ENCODE results near the gene SMIM13. TPM values are rescaled to one million over a fixed set of nuclear protein-coding genes. Genes with fewer than 3 reads are reported as not detected.

Gene SMIM13
- total and polyA plus RNA-seq, 4 donors: 2.9 to 14.7 (median 5.7) TPM

DNA sequence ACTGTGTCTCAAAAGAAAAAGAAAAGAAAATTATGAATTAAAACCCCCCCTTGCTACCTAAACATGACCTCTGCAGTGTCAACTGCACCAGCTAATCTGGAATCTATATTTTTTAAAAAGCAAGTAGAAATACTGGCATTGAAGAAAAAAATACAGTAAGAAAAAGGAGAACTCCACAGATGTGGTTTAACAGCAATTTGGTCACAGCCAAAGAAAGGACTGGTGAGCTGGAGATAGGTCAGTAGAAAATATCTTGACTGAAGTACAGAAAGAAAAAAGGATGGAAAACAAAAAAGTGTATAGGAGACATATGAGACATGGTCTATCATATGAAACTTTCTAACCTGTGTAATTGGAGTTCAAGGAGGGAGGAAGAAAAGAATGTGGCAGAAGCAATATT is 62.0 kb downstream of the SMIM13 start:
- Histone ChIP-seq H3K4me1 (ENCODE audit: control insufficient read depth in 5 of 5, insufficient read depth in 5 of 5, low read length in 5 of 5) (no peaks in the 10 kb centered on the region), H3K27me3 (ENCODE audit: control insufficient read depth in 3 of 3, insufficient read depth in 3 of 3, low read length in 2 of 3) (no peaks in the 10 kb centered on the region), H3K4me3 (no peak overlapping the region), H3K9me3 (ENCODE audit: control insufficient read depth in 4 of 4, insufficient read depth in 3 of 4, low read length in 3 of 4) (no peaks in the 10 kb centered on the region), H3K9ac (ENCODE audit: insufficient read depth in 1 of 2, low read length in 2 of 2) (no peak overlapping the region), H3K36me3 (ENCODE audit: control insufficient read depth in 4 of 4, insufficient read depth in 4 of 4, low read length in 4 of 4) (no peaks in the 10 kb centered on the region), H3K27ac (ENCODE audit: low read depth in 1 of 2, low read length in 1 of 2) (no peak overlapping the region)
- no peak for DNase-seq
- no peak for ATAC-seq (ENCODE audit: insufficient read depth, low FRiP score)
- no peak for TF ChIP-seq CTCF (IDR thresholded peaks at IDR 0.05; ENCODE audit: control extremely low read depth, extremely low read depth)

GRCh38 chr6:11160199-11160598 is 66.6 kb downstream of the SMIM13 start:
- Histone ChIP-seq H3K9me3 (ENCODE audit: control insufficient read depth in 4 of 4, insufficient read depth in 3 of 4, low read length in 3 of 4) (no peaks in the 10 kb centered on the region), H3K27ac (ENCODE audit: low read depth in 1 of 2, low read length in 1 of 2) (no peak overlapping the region), H3K4me3 (no peak overlapping the region), H3K4me1 (ENCODE audit: control insufficient read depth in 5 of 5, insufficient read depth in 5 of 5, low read length in 5 of 5) (no peaks in the 10 kb centered on the region), H3K9ac (ENCODE audit: insufficient read depth in 1 of 2, low read length in 2 of 2) (no peak overlapping the region), H3K27me3 (ENCODE audit: control insufficient read depth in 3 of 3, insufficient read depth in 3 of 3, low read length in 2 of 3) (no peaks in the 10 kb centered on the region), H3K36me3 (ENCODE audit: control insufficient read depth in 4 of 4, insufficient read depth in 4 of 4, low read length in 4 of 4) (no peaks in the 10 kb centered on the region)
- no peak for DNase-seq
- no peak for TF ChIP-seq CTCF (IDR thresholded peaks at IDR 0.05; ENCODE audit: control extremely low read depth, extremely low read depth)
- WGBS, 2 donors: 65 to 83% methylated on average over 1 of the region's 1 CpG
- ATAC-seq (ENCODE audit: insufficient read depth, low FRiP score): no peak

DNA sequence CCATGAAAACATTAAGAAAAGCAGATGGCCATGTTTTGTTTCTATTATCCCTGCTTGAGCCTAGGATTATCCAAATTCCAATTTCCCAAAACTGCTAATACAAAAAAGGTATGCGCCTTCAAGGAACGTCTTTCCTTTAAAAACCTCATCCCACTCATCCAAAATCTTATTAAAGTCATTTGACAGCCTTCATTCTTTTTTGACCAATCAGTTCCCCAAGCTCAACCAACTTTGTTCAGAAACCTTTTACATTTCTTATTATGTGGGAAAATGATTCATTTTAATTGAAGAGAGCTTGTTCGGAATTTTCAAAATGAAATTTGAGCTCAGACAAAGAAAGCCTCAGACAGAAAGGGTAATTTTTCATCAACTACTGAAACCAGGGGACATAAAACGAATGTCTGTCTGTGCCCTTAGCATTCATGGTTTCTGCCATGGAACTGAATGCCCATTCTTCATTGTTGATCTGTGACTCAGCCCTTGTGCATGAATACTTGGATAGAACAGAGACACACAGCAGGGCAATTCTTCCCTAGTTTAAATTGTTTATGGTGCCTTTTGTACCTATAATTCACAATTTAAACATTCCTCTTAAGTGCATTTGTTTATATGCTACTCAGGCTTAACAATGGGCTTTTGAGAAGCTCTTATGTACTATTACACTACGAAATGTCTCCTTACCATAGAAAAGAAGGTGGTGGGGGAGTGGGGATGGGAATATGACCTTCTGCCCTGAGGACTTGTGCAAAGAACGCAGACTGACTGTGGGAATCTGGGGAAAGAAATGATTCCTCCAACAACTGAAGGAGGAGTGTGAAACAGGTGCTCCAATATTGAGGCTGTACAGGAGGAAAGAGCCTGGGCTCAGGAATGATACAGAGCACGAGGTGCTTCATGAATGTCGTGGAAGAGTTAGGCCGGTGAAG is 67.7 kb downstream of the SMIM13 start:
- H3K4me3 ChIP-seq: no peak overlapping the region
- ATAC-seq (ENCODE audit: insufficient read depth, low FRiP score) (no peak), DNase-seq (no peak)
- H3K27me3 ChIP-seq (ENCODE audit: control insufficient read depth in 3 of 3, insufficient read depth in 3 of 3, low read length in 2 of 3): no peaks in the 10 kb centered on the region
- H3K36me3 ChIP-seq (ENCODE audit: control insufficient read depth in 4 of 4, insufficient read depth in 4 of 4, low read length in 4 of 4): no peaks in the 10 kb centered on the region
- TF ChIP-seq CTCF (IDR thresholded peaks at IDR 0.05; ENCODE audit: control extremely low read depth, extremely low read depth): no peak
- WGBS, 2 donors: 95 to 96% methylated on average over 9 of the region's 9 CpGs
- no peaks in the 10 kb centered on the region for H3K9me3 ChIP-seq (ENCODE audit: control insufficient read depth in 4 of 4, insufficient read depth in 3 of 4, low read length in 3 of 4)
- H3K9ac ChIP-seq (ENCODE audit: insufficient read depth in 1 of 2, low read length in 2 of 2): no peak overlapping the region
- H3K27ac ChIP-seq (ENCODE audit: low read depth in 1 of 2, low read length in 1 of 2): no peak overlapping the region
- H3K4me1 ChIP-seq (ENCODE audit: control insufficient read depth in 5 of 5, insufficient read depth in 5 of 5, low read length in 5 of 5): no peaks in the 10 kb centered on the region

Data from lung (tissue), 12 donors.